Parathyroid adenoma (tissue), 2 donors: Measurements from ENCODE around the gene PSEN2.

Source experiments
- H2AFZ ChIP-seq: fragments of 300-600 bp; sonication (generic); one replicate; pipeline ENCODE4 v1.7.0; 2017; ENCODE audit warnings: antibody characterized with exemption, mild to moderate bottlenecking
- H3K27ac ChIP-seq: fragments of 300-600 bp; sonication (generic); one replicate; pipeline ENCODE4 v1.7.0; 2017
- H3K27me3 ChIP-seq: fragments of 300-600 bp; sonication (generic); one replicate; pipeline ENCODE4 v1.7.0; 2017; ENCODE audit warnings: low read length; ENCODE audit not compliant: control insufficient read depth, insufficient read depth
- H3K36me3 ChIP-seq: fragments of 300-600 bp; sonication (generic); one replicate; pipeline ENCODE4 v1.7.0; 2017; ENCODE audit warnings: low read length; ENCODE audit not compliant: control insufficient read depth, insufficient read depth
- H3K4me1 ChIP-seq: fragments of 300-600 bp; sonication (generic); one replicate; pipeline ENCODE4 v1.7.0; 2017; ENCODE audit warnings: control low read depth
- H3K4me2 ChIP-seq: fragments of 300-600 bp; sonication (generic); one replicate; pipeline ENCODE4 v1.7.0; 2017; ENCODE audit warnings: low read length
- H3K4me3 ChIP-seq: fragments of 300-600 bp; sonication (generic); one replicate; pipeline ENCODE4 v1.7.0; 2017; ENCODE audit warnings: low read depth, low read length
- H3K79me2 ChIP-seq: fragments of 300-600 bp; sonication (generic); one replicate; pipeline ENCODE4 v1.7.0; 2017; ENCODE audit warnings: control low read depth
- H3K9ac ChIP-seq: fragments of 300-600 bp; sonication (generic); one replicate; pipeline ENCODE4 v1.7.0; 2017; ENCODE audit warnings: mild to moderate bottlenecking
- H3K9me3 ChIP-seq: fragments of 300-600 bp; sonication (generic); one replicate; pipeline ENCODE4 v1.7.0; 2017; ENCODE audit warnings: low read length; ENCODE audit not compliant: control insufficient read depth
- TF ChIP-seq, protein P1 (sequence below): fragments of 300-600 bp; sonication (generic); IDR thresholded peaks from one replicate; pipeline ENCODE4 v1.7.0; 2017; ENCODE audit warnings: antibody characterized with exemption, mild to moderate bottlenecking
- donor health status: primary hyperparathyroidism.

Gene PSEN2

DNA sequence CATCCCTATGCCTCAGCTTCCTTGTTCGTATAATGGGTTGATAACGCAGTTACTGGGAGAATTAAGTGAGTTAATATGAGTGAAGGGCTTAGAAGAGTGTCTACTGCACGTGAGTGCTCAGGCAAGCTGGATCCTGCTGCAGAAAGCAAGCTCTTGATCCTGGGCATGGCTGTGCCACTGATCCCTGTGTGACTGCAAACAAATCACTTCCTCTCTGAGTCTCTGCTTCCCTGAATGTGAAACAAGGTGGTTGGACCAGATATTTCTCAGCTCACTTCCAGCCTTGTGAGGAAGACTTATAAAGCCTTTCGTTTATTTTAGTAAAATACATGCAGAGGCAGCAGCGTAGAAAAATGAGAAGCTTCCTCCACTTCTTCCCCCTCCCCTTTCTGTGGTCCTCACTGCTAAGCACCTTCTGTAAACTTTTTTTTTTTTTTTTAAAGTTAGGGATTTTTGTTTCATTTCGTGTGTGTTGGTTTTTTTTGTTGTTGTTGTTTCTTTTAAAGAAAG, 13.8 kb downstream of the PSEN2 start:
- TF ChIP-seq, protein P1, sequence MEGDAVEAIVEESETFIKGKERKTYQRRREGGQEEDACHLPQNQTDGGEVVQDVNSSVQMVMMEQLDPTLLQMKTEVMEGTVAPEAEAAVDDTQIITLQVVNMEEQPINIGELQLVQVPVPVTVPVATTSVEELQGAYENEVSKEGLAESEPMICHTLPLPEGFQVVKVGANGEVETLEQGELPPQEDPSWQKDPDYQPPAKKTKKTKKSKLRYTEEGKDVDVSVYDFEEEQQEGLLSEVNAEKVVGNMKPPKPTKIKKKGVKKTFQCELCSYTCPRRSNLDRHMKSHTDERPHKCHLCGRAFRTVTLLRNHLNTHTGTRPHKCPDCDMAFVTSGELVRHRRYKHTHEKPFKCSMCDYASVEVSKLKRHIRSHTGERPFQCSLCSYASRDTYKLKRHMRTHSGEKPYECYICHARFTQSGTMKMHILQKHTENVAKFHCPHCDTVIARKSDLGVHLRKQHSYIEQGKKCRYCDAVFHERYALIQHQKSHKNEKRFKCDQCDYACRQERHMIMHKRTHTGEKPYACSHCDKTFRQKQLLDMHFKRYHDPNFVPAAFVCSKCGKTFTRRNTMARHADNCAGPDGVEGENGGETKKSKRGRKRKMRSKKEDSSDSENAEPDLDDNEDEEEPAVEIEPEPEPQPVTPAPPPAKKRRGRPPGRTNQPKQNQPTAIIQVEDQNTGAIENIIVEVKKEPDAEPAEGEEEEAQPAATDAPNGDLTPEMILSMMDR = no peak
- Histone ChIP-seq H3K4me2 (no peak overlapping the region), H3K27me3 (no peaks in the 10 kb centered on the region), H3K79me2 (no peaks in the 10 kb centered on the region), H3K4me1 (peaks cover 16% of the 10 kb centered on the region), H3K27ac (no peak overlapping the region), H3K9me3 (no peaks in the 10 kb centered on the region), H3K9ac (no peak overlapping the region), H3K4me3 (no peak overlapping the region), H2AFZ (no peak overlapping the region), H3K36me3 (no peaks in the 10 kb centered on the region)

DNA sequence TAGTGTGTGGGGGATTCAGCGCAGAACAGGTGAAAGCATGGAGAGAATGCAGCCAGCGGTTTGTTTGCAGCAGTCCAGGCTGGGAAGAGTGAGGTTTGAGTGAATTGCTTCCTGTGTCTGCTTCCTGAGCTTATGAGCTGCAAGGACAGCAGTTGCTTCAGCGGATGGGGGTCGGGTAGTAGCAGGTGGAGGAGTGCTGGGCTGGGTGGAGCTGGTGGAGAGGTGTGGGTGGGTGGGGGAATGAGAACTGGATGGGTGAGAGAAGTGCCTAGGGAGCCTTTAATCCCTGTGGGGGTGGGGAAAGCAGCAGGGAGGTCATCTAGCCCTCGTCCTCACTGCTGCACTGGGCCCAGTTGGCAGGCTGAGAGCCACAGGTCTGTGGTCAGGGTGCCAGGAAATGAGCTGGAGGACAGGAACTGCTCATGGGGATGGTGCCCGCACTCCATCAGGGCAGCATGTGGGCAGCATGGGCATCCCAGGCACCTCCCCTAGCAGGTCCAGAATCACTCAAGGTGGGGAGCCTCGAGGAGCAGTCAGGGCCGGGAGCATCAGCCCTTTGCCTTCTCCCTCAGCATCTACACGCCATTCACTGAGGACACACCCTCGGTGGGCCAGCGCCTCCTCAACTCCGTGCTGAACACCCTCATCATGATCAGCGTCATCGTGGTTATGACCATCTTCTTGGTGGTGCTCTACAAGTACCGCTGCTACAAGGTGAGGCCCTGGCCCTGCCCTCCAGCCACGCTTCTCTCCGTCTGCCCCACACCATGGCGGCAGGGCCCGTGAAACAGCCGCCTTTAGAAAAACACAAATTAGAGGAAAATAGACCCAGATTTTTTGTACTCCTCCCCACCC, 14.8 kb downstream of the PSEN2 start:
- Histone ChIP-seq H3K4me3 (no peak overlapping the region), H3K9me3 (no peaks in the 10 kb centered on the region), H2AFZ (no peak overlapping the region), H3K4me2 (no peak overlapping the region), H3K27me3 (no peaks in the 10 kb centered on the region), H3K4me1 (peaks cover 16% of the 10 kb centered on the region), H3K79me2 (no peaks in the 10 kb centered on the region), H3K27ac (no peak overlapping the region), H3K36me3 (no peaks in the 10 kb centered on the region), H3K9ac (no peak overlapping the region)
- TF ChIP-seq, protein P1 = no peak

DNA sequence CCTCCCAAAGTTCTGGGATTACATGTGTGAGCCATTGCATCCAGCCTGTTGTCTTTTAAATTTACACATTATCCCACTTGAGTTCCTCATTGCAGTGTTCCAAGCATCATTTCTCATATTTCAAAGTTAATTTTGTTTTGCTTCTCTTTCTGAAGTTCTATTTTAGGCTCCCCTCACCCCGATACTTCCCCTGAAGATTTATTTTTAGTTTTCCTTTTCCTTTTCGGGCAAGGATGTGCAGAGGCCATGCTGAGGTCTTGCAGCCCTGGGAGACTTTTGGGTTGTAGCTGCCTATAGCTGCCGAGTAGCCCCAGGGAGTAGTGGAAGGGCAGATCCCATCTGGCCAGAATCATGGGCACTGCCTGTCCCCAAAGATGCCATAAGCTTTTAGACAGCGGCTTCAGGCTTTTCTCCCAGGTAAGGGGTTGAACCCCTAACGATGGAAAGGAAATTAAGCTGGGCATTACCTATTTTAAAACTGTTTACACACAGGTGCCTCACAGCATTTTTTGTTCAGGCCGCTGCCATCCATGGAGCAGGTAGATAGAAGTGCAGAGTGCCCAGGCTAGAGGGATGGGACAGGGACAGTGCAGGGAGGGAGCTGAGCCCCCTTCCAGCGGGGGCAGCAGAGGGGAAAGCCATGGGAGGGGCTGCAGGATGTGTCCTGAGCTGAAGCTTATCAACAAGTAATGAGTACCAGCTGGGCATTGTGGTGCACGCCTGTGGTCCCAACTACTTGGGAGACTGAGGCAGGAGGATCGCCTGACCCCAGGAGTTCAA, 15.9 kb downstream of the PSEN2 start:
- Histone ChIP-seq H3K27ac (no peak overlapping the region), H3K4me2 (no peak overlapping the region), H3K9me3 (no peaks in the 10 kb centered on the region), H3K4me1 (peaks cover 16% of the 10 kb centered on the region), H3K79me2 (no peaks in the 10 kb centered on the region), H3K4me3 (no peak overlapping the region), H3K9ac (no peak overlapping the region), H3K36me3 (no peaks in the 10 kb centered on the region), H3K27me3 (no peaks in the 10 kb centered on the region), H2AFZ (no peak overlapping the region)
- TF ChIP-seq, protein P1 = no peak

DNA sequence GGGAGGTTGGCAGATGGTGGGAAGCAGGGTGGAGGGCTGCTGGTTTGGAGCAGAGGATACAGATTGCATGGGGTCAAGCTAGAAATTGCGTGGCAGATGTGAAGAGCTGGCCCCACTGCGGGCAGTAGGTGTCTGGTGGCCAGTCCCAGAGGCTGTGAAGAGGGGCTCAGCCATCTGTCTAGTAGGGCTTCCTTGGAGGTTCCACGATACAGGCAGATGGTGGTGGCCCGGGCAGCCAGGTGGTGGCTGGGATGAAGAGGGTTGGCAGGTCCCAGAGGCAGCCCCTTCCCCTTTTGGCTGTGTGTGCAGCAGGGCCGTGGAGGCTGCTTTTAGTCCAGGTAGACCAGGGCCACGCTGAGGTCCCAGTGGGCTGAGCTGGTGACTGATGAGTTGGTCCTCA, 16.6 kb downstream of the PSEN2 start:
- Histone ChIP-seq H3K4me2 (no peak overlapping the region), H3K4me1 (peaks cover 11% of the 10 kb centered on the region), H2AFZ (no peak overlapping the region), H3K27me3 (no peaks in the 10 kb centered on the region), H3K9me3 (no peaks in the 10 kb centered on the region), H3K27ac (no peak overlapping the region), H3K36me3 (no peaks in the 10 kb centered on the region), H3K4me3 (no peak overlapping the region), H3K79me2 (no peaks in the 10 kb centered on the region), H3K9ac (no peak overlapping the region)
- TF ChIP-seq, protein P1 = no peak
